Common myeloid progenitor, CD34-positive (primary cell): ENCODE data around the gene APBA2.

Source experiments
- CTCF ChIA-PET: fragments of 350-600 bp; sonication (Branson Sonifier 250); formaldehyde crosslinking; loops from one replicate; lab custom pipeline; 2021; ENCODE audit warnings: antibody characterized with exemption; lab: Charles Lee
- POLR2A ChIA-PET: fragments of 350-600 bp; sonication (Branson Sonifier 250); formaldehyde crosslinking; loops from one replicate; lab custom pipeline; 2021; ENCODE audit warnings: antibody characterized with exemption; lab: Charles Lee
- DNase-seq, 3 donors: peaks; one replicate each; pipeline versions ENCODE4 v3.0.0 to v3.0.0-alpha.2; 2013
- H3K27ac ChIP-seq, 2 experiments: 1 replicate in 1 of 2; 2 replicates in 1 of 2; pipeline ENCODE4 v1.7.0; 2013; ENCODE audit warnings: inconsistent platforms in 2 of 2, low read length in 2 of 2, mild to moderate bottlenecking in 2 of 2, low read depth in 1 of 2, moderate library complexity in 1 of 2; ENCODE audit not compliant: severe bottlenecking in 2 of 2, insufficient read depth in 1 of 2, poor library complexity in 1 of 2
- H3K27me3 ChIP-seq, 5 experiments: replicated peaks in 2 of 5; 1 replicate in 3 of 5; 2 replicates in 2 of 5; pipeline versions ENCODE4 v1.6.1 to v1.7.0; 2013; ENCODE audit warnings: low read length in 4 of 5, mild to moderate bottlenecking in 2 of 5, moderate library complexity in 2 of 5, inconsistent platforms in 1 of 5; ENCODE audit not compliant: insufficient read depth in 5 of 5, control insufficient read depth in 4 of 5
- H3K36me3 ChIP-seq, 4 experiments: 1 replicate in 2 of 4; 2 replicates in 2 of 4; pipeline versions ENCODE4 v1.6.1 to v1.7.0; 2013; ENCODE audit warnings: low read length in 3 of 4, control low read depth in 1 of 4, mild to moderate bottlenecking in 1 of 4; ENCODE audit not compliant: control insufficient read depth in 4 of 4, insufficient read depth in 4 of 4
- H3K4me1 ChIP-seq, 4 experiments: 1 replicate in 3 of 4; 2 replicates in 1 of 4; pipeline versions ENCODE4 v1.6.1 to v1.7.1; 2013; ENCODE audit warnings: low read length in 3 of 4, mild to moderate bottlenecking in 3 of 4, control low read depth in 1 of 4, inconsistent platforms in 1 of 4, moderate library complexity in 1 of 4; ENCODE audit not compliant: control insufficient read depth in 4 of 4, insufficient read depth in 4 of 4; ENCODE audit errors: control extremely low read depth in 1 of 4
- H3K4me3 ChIP-seq, 7 experiments: 1 replicate in 4 of 7; 2 replicates in 3 of 7; pipeline versions ENCODE4 v1.5.1 to v1.7.0; 2013; ENCODE audit warnings: mild to moderate bottlenecking in 7 of 7, low read length in 6 of 7, moderate library complexity in 6 of 7, inconsistent platforms in 2 of 7, low read depth in 2 of 7, control low read depth in 1 of 7; ENCODE audit not compliant: insufficient read depth in 4 of 7, control insufficient read depth in 1 of 7; ENCODE audit errors: extremely low read depth in 1 of 7
- H3K9me3 ChIP-seq, 5 experiments: 1 replicate in 4 of 5; 2 replicates in 1 of 5; pipeline versions ENCODE4 v1.6.1 to v1.7.1; 2013; ENCODE audit warnings: low read length in 4 of 5, mild to moderate bottlenecking in 2 of 5, inconsistent platforms in 1 of 5, low read depth in 1 of 5, moderate library complexity in 1 of 5; ENCODE audit not compliant: control insufficient read depth in 4 of 5, insufficient read depth in 2 of 5; ENCODE audit errors: control extremely low read depth in 1 of 5
- WGBS: methylation state at CpG from one replicate; pipeline ENCODE4 v1.1.5; 2013; ENCODE audit not compliant: insufficient coverage; 5-methylcytosine and 5-hydroxymethylcytosine counted together

Gene APBA2

DNA sequence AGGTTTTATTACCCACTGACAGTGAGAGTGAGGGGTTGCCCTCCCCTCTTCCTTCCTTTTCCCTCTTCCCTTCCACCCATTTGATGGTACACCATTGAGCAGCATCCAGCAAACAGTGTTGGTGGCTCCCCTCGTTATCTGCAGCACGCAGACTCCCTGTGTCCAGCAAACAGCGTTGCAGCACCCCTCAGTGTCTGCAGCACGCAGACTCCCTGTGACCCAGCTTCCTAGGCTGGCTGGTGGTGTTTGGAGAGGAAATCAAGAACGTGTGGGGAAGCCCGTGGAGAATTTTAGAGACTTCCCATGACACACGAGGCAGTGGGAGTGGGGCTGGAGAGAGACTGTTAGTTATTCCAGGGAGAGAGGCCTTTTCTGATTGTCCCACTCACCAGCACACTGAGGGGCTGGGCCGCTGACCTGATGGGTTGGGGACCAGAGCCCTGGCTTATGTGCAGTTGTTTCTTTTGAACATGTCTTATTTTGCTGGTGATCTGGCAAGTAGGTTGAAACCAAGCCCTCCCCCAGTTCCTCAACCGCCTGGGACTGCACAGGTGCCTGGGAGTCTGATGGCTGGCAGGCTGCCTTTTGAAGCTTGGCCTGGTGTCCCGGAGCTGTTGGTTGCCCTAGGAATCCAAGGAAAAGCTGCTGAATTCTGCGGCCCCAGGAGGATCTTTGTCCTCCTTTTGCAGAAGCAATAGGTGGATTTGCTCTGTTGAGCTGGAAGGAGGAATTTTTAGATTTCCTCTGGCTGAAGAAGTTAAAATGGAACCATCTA, 19.0 kb downstream of the APBA2 start:
- POLR2A ChIA-PET, result no interaction called here
- Histone ChIP-seq H3K4me1 (peaks cover 0 to 14% (median 1%) of the 10 kb centered on the region in 4 experiments), H3K36me3 (no peaks in the 10 kb centered on the region), H3K4me3 (no peak overlapping the region), H3K9me3 (no peaks in the 10 kb centered on the region), H3K27ac (no peak overlapping the region), H3K27me3 (no peaks in the 10 kb centered on the region)
- DNase-seq, result peak in 2 of 3 donors; percentile 41 to 60
- 33% methylated on average over 8 of the region's 11 CpGs for WGBS
- CTCF ChIA-PET, result interaction anchor here (0.8 to 2.0 kb wide), 3 partner anchors 9 to 70 kb away, joined by 3 to 6 read pairs (median 4); no protein-coding TSS in a partner anchor

- H3K36me3 ChIP-seq, result no peaks in the 10 kb centered on the region
- 97% methylated on average over 8 of the region's 11 CpGs for whole genome bisulfite sequencing
- ChIA-PET CTCF (no interaction called here), POLR2A (no interaction called here)
- DNase-seq, result no peak
- no peak overlapping the region for H3K27ac ChIP-seq
- no peak overlapping the region for H3K4me3 ChIP-seq
- H3K4me1 ChIP-seq, result peaks cover 2 to 31% (median 10%) of the 10 kb centered on the region in 4 experiments
- no peaks in the 10 kb centered on the region for H3K27me3 ChIP-seq
- no peaks in the 10 kb centered on the region for H3K9me3 ChIP-seq
Measured at GRCh38 chr15:28907338-28907960, 21.7 kb downstream of the APBA2 start.

- no peak for DNase-seq
- Histone ChIP-seq H3K4me3 (no peak overlapping the region), H3K27ac (no peak overlapping the region), H3K27me3 (no peaks in the 10 kb centered on the region), H3K9me3 (no peaks in the 10 kb centered on the region), H3K4me1 (peaks cover 2 to 23% (median 12%) of the 10 kb centered on the region in 4 experiments), H3K36me3 (no peaks in the 10 kb centered on the region)
- ChIA-PET POLR2A (no interaction called here), CTCF (no interaction called here)
- 100% methylated on average over 2 of the region's 7 CpGs for WGBS
Measured at GRCh38 chr15:28909958-28910500, 24.3 kb downstream of the APBA2 start.

DNA sequence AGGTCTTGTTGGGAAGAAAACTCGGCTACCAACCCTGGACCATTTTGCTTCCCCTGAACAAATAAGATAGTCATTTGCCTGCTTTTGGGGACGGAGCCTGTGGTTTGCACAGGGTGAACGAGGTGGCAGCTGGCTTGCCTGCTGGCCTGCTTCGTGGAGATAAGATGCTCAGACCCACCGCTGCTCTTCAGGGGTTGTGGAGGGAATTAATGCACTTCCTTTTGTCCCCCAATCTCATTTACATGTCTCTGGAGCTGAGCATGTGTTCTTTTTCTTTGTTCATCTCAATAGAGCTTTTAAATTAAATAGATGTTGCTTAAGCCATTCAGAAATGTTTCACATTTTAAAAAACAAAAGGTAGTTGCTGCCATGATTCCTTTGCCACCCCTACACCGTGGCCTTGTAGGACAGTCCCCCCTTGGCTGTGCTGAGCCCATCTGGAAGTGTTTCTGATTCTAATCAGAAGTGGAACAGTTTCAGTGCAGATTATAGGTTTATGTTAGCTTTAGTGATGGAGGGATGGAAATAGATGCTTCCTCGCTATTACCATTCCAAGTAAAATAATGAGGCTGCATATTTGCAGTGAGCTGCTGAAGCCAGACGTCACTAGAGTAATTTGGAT, 25.6 kb downstream of the APBA2 start:
- WGBS, result 4% methylated on average over 6 of the region's 8 CpGs
- peak; percentile 87 to 97 (median 94) for DNase-seq
- ChIA-PET POLR2A (no interaction called here), CTCF (interaction anchor here (0.8 to 3.3 kb wide), 6 partner anchors 9 to 25 kb away, joined by 3 to 12 read pairs (median 6); no protein-coding TSS in a partner anchor)
- Histone ChIP-seq H3K9me3 (no peaks in the 10 kb centered on the region), H3K36me3 (no peaks in the 10 kb centered on the region), H3K27me3 (peaks cover 0 to 7% (median 0%) of the 10 kb centered on the region in 5 experiments), H3K4me1 (peaks cover 2 to 23% (median 12%) of the 10 kb centered on the region in 4 experiments), H3K27ac (no peak overlapping the region), H3K4me3 (no peak overlapping the region)

GRCh38 chr15:28912422-28912821, 26.6 kb downstream of the APBA2 start:
- H3K27ac ChIP-seq, result no peak overlapping the region
- no peaks in the 10 kb centered on the region for H3K36me3 ChIP-seq
- peaks cover 2 to 23% (median 12%) of the 10 kb centered on the region in 4 experiments for H3K4me1 ChIP-seq
- WGBS, result 90% methylated on average over 2 of the region's 2 CpGs
- peak in 2 of 3 donors; percentile 42 to 61 for DNase-seq
- no peaks in the 10 kb centered on the region for H3K9me3 ChIP-seq
- POLR2A ChIA-PET, result no interaction called here
- no peak overlapping the region for H3K4me3 ChIP-seq
- H3K27me3 ChIP-seq, result peaks cover 0 to 15% (median 0%) of the 10 kb centered on the region in 5 experiments
- CTCF ChIA-PET, result interaction anchor here (0.8 to 3.3 kb wide), 5 partner anchors 9 to 24 kb away, joined by 3 to 12 read pairs (median 8); no protein-coding TSS in a partner anchor

GRCh38 chr15:28913171-28913765, 27.5 kb downstream of the APBA2 start:
- CTCF ChIA-PET, result interaction anchor here (1.5 to 3.3 kb wide), 4 partner anchors 8 to 22 kb away, joined by 4 to 12 read pairs (median 7); no protein-coding TSS in a partner anchor
- Histone ChIP-seq H3K27me3 (peaks cover 0 to 23% (median 2%) of the 10 kb centered on the region in 5 experiments), H3K27ac (no peak overlapping the region), H3K9me3 (no peaks in the 10 kb centered on the region), H3K4me3 (no peak overlapping the region), H3K36me3 (no peaks in the 10 kb centered on the region), H3K4me1 (peaks cover 2 to 23% (median 13%) of the 10 kb centered on the region in 4 experiments)
- whole genome bisulfite sequencing, result 98% methylated on average over 9 of the region's 9 CpGs
- DNase-seq, result no peak
- POLR2A ChIA-PET, result no interaction called here
